ENCODE measurements around the gene PCNA.
A peak's percentile ranks its signal among the peaks of the same experiment; 100 is the strongest.

Gene PCNA

GRCh38 chr20:5135363-5136012 is 15.7 kb upstream of the PCNA start:
- Histone ChIP-seq H3K27ac (ENCODE audit: low read depth, low read length) (no peak overlapping the region), H3K9me2 (replicated peaks; ENCODE audit: insufficient read depth, low read length) (no peaks in the 10 kb centered on the region), H3K79me2 (ENCODE audit: insufficient read depth, low read length) (peaks cover 86% of the 10 kb centered on the region), H3F3A (ENCODE audit: insufficient read depth) (no peaks in the 10 kb centered on the region), H4K20me1 (ENCODE audit: low read depth, low read length) (peaks cover 6% of the 10 kb centered on the region; the same call in 1 of the 2 replicates), H3K4me2 (ENCODE audit: low read depth, low read length, poor library complexity, severe bottlenecking) (no peak overlapping the region), H3K9ac (ENCODE audit: low read length) (no peak overlapping the region), H3K4me3 (ENCODE audit: insufficient read depth, low read length, poor library complexity, severe bottlenecking) (no peak overlapping the region), H3K27me3 (ENCODE audit: low read length) (no peaks in the 10 kb centered on the region), H3K36me3 (ENCODE audit: low read length) (no peaks in the 10 kb centered on the region), H3K9me3 (ENCODE audit: insufficient read depth, low read length) (no peaks in the 10 kb centered on the region), H2AFZ (ENCODE audit: low read depth, low read length, severe bottlenecking) (no peak overlapping the region)
- TF ChIP-seq EZH2phosphoT487 (conservative IDR thresholded peaks at IDR 0.05; ENCODE audit: low read length), result no peak

GRCh38 chr20:5133998-5134397 is 14.2 kb upstream of the PCNA start:
- no peaks in the 10 kb centered on the region for H3K27me3 ChIP-seq (ENCODE audit: low read length)
- H3K27ac ChIP-seq (ENCODE audit: low read depth, low read length), result no peak overlapping the region
- H3K9ac ChIP-seq (ENCODE audit: low read length), result no peak overlapping the region
- H3K4me3 ChIP-seq (ENCODE audit: insufficient read depth, low read length, poor library complexity, severe bottlenecking), result no peak overlapping the region
- H3K9me3 ChIP-seq (ENCODE audit: insufficient read depth, low read length), result no peaks in the 10 kb centered on the region
- no peaks in the 10 kb centered on the region for H3F3A ChIP-seq (ENCODE audit: insufficient read depth)
- no peak overlapping the region for H2AFZ ChIP-seq (ENCODE audit: low read depth, low read length, severe bottlenecking)
- H3K4me2 ChIP-seq (ENCODE audit: low read depth, low read length, poor library complexity, severe bottlenecking), result no peak overlapping the region
- H3K36me3 ChIP-seq (ENCODE audit: low read length), result no peaks in the 10 kb centered on the region
- H3K79me2 ChIP-seq (ENCODE audit: insufficient read depth, low read length), result peaks cover 85% of the 10 kb centered on the region
- TF ChIP-seq CTCF (IDR thresholded peaks at IDR 0.05; ENCODE audit: insufficient read depth, low read length, poor library complexity, severe bottlenecking) (no peak), EZH2phosphoT487 (conservative IDR thresholded peaks at IDR 0.05; ENCODE audit: low read length) (no peak)
- no peaks in the 10 kb centered on the region for H4K20me1 ChIP-seq (ENCODE audit: low read depth, low read length)
- H3K9me2 ChIP-seq (replicated peaks; ENCODE audit: insufficient read depth, low read length), result no peaks in the 10 kb centered on the region

- H2AFZ ChIP-seq (ENCODE audit: low read depth, low read length, severe bottlenecking), result no peak overlapping the region
- H3K9me2 ChIP-seq (replicated peaks; ENCODE audit: insufficient read depth, low read length), result no peaks in the 10 kb centered on the region
- no peak overlapping the region for H3K4me3 ChIP-seq (ENCODE audit: insufficient read depth, low read length, poor library complexity, severe bottlenecking)
- H3F3A ChIP-seq (ENCODE audit: insufficient read depth), result no peaks in the 10 kb centered on the region
- TF ChIP-seq CTCF (IDR thresholded peaks at IDR 0.05; ENCODE audit: insufficient read depth, low read length, poor library complexity, severe bottlenecking) (no peak), EZH2phosphoT487 (conservative IDR thresholded peaks at IDR 0.05; ENCODE audit: low read length) (no peak)
- H3K4me2 ChIP-seq (ENCODE audit: low read depth, low read length, poor library complexity, severe bottlenecking), result no peak overlapping the region
- no peaks in the 10 kb centered on the region for H3K36me3 ChIP-seq (ENCODE audit: low read length)
- no peaks in the 10 kb centered on the region for H4K20me1 ChIP-seq (ENCODE audit: low read depth, low read length)
- no peak overlapping the region for H3K27ac ChIP-seq (ENCODE audit: low read depth, low read length)
- H3K9me3 ChIP-seq (ENCODE audit: insufficient read depth, low read length), result no peaks in the 10 kb centered on the region
- peaks cover 84% of the 10 kb centered on the region for H3K79me2 ChIP-seq (ENCODE audit: insufficient read depth, low read length)
- no peaks in the 10 kb centered on the region for H3K27me3 ChIP-seq (ENCODE audit: low read length)
- no peak overlapping the region for H3K9ac ChIP-seq (ENCODE audit: low read length)
Observed at GRCh38 chr20:5131502-5131901, 11.7 kb upstream of the PCNA start.

GRCh38 chr20:5128886-5129285 is 9.1 kb upstream of the PCNA start:
- H3K36me3 ChIP-seq (ENCODE audit: low read length), result no peaks in the 10 kb centered on the region
- no peaks in the 10 kb centered on the region for H3K9me2 ChIP-seq (replicated peaks; ENCODE audit: insufficient read depth, low read length)
- peak overlapping the region; percentile 85; the same call in 1 of the 2 replicates for H3K9ac ChIP-seq (ENCODE audit: low read length)
- H3K27me3 ChIP-seq (ENCODE audit: low read length), result no peaks in the 10 kb centered on the region
- no peaks in the 10 kb centered on the region for H3K9me3 ChIP-seq (ENCODE audit: insufficient read depth, low read length)
- peak overlapping the region; percentile 75 for H3K4me2 ChIP-seq (ENCODE audit: low read depth, low read length, poor library complexity, severe bottlenecking)
- no peak overlapping the region for H3K4me3 ChIP-seq (ENCODE audit: insufficient read depth, low read length, poor library complexity, severe bottlenecking)
- H2AFZ ChIP-seq (ENCODE audit: low read depth, low read length, severe bottlenecking), result no peak overlapping the region
- no peak overlapping the region for H3K27ac ChIP-seq (ENCODE audit: low read depth, low read length)
- H4K20me1 ChIP-seq (ENCODE audit: low read depth, low read length), result no peaks in the 10 kb centered on the region
- peaks cover 65% of the 10 kb centered on the region for H3K79me2 ChIP-seq (ENCODE audit: insufficient read depth, low read length)
- no peak for TF ChIP-seq CTCF (IDR thresholded peaks at IDR 0.05; ENCODE audit: insufficient read depth, low read length, poor library complexity, severe bottlenecking)
- TF ChIP-seq EZH2phosphoT487 (conservative IDR thresholded peaks at IDR 0.05; ENCODE audit: low read length), result no peak
- 0 out of 2 replicates have a peak, but pooled peaks cover 5% of the 10 kb centered on the region for H3F3A ChIP-seq (ENCODE audit: insufficient read depth)
